Glutamatergic neuron (in vitro differentiated cells): ENCODE results near the gene FBH1. TPM values are rescaled to one million over a fixed set of nuclear protein-coding genes. Genes with fewer than 3 reads are reported as not detected.

ENCODE experiments used
- DNase-seq: peaks from one replicate; pipeline ENCODE4 v3.0.0; 2022
- H3K27ac Mint-ChIP-seq: one replicate; pipeline ENCODE4 v1.8.0; 2020; ENCODE audit warnings: mild to moderate bottlenecking, mixed read lengths, inconsistent platforms; ENCODE audit not compliant: unreplicated experiment
- H3K27me3 Mint-ChIP-seq: one replicate; pipeline ENCODE4 v1.8.0; 2020; ENCODE audit warnings: mild to moderate bottlenecking, moderate library complexity, mixed read lengths, inconsistent platforms; ENCODE audit not compliant: unreplicated experiment
- H3K36me3 Mint-ChIP-seq: one replicate; pipeline ENCODE4 v1.8.0; 2020; ENCODE audit warnings: mild to moderate bottlenecking, mixed read lengths, inconsistent platforms; ENCODE audit not compliant: unreplicated experiment
- H3K4me1 Mint-ChIP-seq: one replicate; pipeline ENCODE4 v1.8.0; 2020; ENCODE audit warnings: mild to moderate bottlenecking, low read depth, mixed read lengths, inconsistent platforms; ENCODE audit not compliant: unreplicated experiment
- H3K4me3 Mint-ChIP-seq: one replicate; pipeline ENCODE4 v1.8.0; 2020; ENCODE audit warnings: mild to moderate bottlenecking, mixed read lengths, inconsistent platforms; ENCODE audit not compliant: unreplicated experiment
- H3K9me3 Mint-ChIP-seq: one replicate; pipeline ENCODE4 v1.8.0; 2020; ENCODE audit warnings: mild to moderate bottlenecking, moderate library complexity, mixed read lengths, inconsistent platforms; ENCODE audit not compliant: unreplicated experiment
- CTCF ChIP-seq: fragments of 200-600 bp; sonication (generic); IDR thresholded peaks from one replicate; pipeline ENCODE4 v1.5.0; 2021; ENCODE audit not compliant: partially characterized antibody, unreplicated experiment
- total RNA-seq: library from RNA; stranded (reverse); fragmentation: NEBNext Ultra II Directional; extraction: Animal tissue kit (Norgen Biotek cat#: 25700); gene quantifications from one replicate; pipeline ENCODE4 v1.2.1, GENCODE V29; 2021; ENCODE audit not compliant: unreplicated experiment

FBH1 gene
- total RNA-seq, 1 donor from 2014 or later: 65.0 TPM

- TF ChIP-seq CTCF: no peak
Measured at GRCh38 chr10:5918763-5919162, 28.7 kb downstream of the FBH1 start.

DNA sequence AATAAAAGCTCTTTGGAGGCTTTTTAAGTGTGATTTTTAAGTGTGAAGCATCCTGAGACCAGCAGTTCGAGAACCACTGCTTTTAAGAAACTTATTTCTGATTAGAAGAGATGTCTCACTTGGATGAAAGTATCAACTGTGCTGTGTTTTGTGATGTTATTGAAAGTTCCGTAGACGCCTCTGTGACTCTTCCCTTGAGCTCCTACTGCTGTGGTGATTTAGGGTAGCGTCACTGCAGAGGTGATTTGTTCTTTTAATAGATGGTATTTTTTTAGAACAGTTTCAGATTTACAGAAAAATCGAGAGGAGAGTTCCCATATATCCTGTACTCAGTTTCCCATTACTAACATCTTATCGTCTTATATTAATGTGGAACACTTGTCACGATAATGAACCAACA lies 29.5 kb downstream of the FBH1 start:
- H3K9me3 Mint-ChIP-seq: no peaks in the 10 kb centered on the region
- DNase-seq: no peak
- peaks cover 15% of the 10 kb centered on the region for H3K36me3 Mint-ChIP-seq
- no peak overlapping the region for H3K27ac Mint-ChIP-seq
- no peak overlapping the region for H3K4me3 Mint-ChIP-seq
- H3K27me3 Mint-ChIP-seq: no peaks in the 10 kb centered on the region
- H3K4me1 Mint-ChIP-seq: no peaks in the 10 kb centered on the region
- TF ChIP-seq CTCF: no peak

More at GRCh38 chr10:5918763-5919162, 28.7 kb downstream of the FBH1 start:
- DNase-seq: no peak
- no peak overlapping the region for H3K4me3 Mint-ChIP-seq
- no peaks in the 10 kb centered on the region for H3K27me3 Mint-ChIP-seq
- H3K9me3 Mint-ChIP-seq: no peaks in the 10 kb centered on the region
- no peak overlapping the region for H3K27ac Mint-ChIP-seq
- H3K4me1 Mint-ChIP-seq: no peaks in the 10 kb centered on the region
- H3K36me3 Mint-ChIP-seq: peaks cover 15% of the 10 kb centered on the region

- peaks cover 22% of the 10 kb centered on the region for H3K36me3 Mint-ChIP-seq
- no peaks in the 10 kb centered on the region for H3K9me3 Mint-ChIP-seq
- no peak overlapping the region for H3K27ac Mint-ChIP-seq
Measured at GRCh38 chr10:5921746-5922145, 31.7 kb downstream of the FBH1 start.

DNA sequence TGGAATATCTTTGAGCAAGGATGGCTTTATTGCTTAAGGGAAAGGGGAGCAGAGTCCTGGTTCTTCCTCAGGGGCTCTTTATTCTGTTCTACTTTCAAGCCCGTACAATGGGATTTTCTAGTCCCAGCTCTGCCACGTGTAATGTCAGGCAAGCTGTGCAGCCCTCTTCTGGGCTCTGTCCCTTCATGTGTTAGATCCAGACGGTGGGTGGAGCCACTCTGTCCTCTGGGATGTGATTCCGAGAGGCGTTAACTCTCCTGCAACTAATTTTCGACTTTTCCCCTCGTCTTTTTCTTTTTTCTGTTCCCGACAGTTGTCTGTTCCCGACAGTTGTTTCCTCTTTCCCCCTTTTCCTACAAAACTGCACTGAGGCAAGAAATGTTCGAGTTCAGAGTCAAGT lies 34.8 kb downstream of the FBH1 start:
- Mint-ChIP-seq H3K9me3 (no peaks in the 10 kb centered on the region), H3K4me1 (no peaks in the 10 kb centered on the region), H3K36me3 (peaks cover 22% of the 10 kb centered on the region), H3K27ac (peak overlapping the region; percentile 22), H3K27me3 (no peaks in the 10 kb centered on the region), H3K4me3 (no peak overlapping the region)
- no peak for TF ChIP-seq CTCF
- no peak for DNase-seq

More at GRCh38 chr10:5921746-5922145, 31.7 kb downstream of the FBH1 start:
- H3K27me3 Mint-ChIP-seq: no peaks in the 10 kb centered on the region
- no peak overlapping the region for H3K4me3 Mint-ChIP-seq
- H3K4me1 Mint-ChIP-seq: no peaks in the 10 kb centered on the region
- DNase-seq: no peak
- no peak for TF ChIP-seq CTCF

GRCh38 chr10:5927306-5927705 lies 37.3 kb downstream of the FBH1 start:
- no peaks in the 10 kb centered on the region for H3K27me3 Mint-ChIP-seq
- H3K4me3 Mint-ChIP-seq: no peak overlapping the region
- no peaks in the 10 kb centered on the region for H3K9me3 Mint-ChIP-seq
- peaks cover 12% of the 10 kb centered on the region for H3K36me3 Mint-ChIP-seq
- H3K27ac Mint-ChIP-seq: no peak overlapping the region
- DNase-seq: no peak
- TF ChIP-seq CTCF: no peak
- H3K4me1 Mint-ChIP-seq: no peaks in the 10 kb centered on the region
